Mucosa of descending colon (tissue), 3 donors: ENCODE data around the gene ODF2. TPM values are rescaled to one million over a fixed set of nuclear protein-coding genes. Genes with fewer than 3 reads are reported as not detected.

ENCODE experiments used
- ATAC-seq: fragments of 200-7000 bp; cut with Tn5 transposase; one replicate; pipeline ENCODE4 v1.9.1; 2020; ENCODE audit warnings: mild to moderate bottlenecking, moderate library complexity
- DNase-seq, 3 donors: peaks; one replicate each; pipeline ENCODE4 v3.0.0-alpha.2; 2020
- H3K36me3 ChIP-seq: fragments of 200-600 bp; one replicate; pipeline ENCODE4 v1.8.0; 2021; ENCODE audit warnings: low read depth, mild to moderate bottlenecking
- H3K4me1 ChIP-seq: fragments of 200-600 bp; one replicate; pipeline ENCODE4 v1.8.0; 2021; ENCODE audit warnings: low read depth, mild to moderate bottlenecking
- H3K4me3 ChIP-seq: fragments of 200-600 bp; one replicate; pipeline ENCODE4 v1.8.0; 2021; ENCODE audit warnings: mild to moderate bottlenecking
- H3K9me3 ChIP-seq: fragments of 200-600 bp; one replicate; pipeline ENCODE4 v1.8.0; 2021; ENCODE audit warnings: mild to moderate bottlenecking
- intact Hi-C, 2 donors: fragments of 100-400 bp; cut with DNase I in 1 of 2; cut with micrococcal nuclease in 1 of 2; formaldehyde crosslinking; loops; one replicate each; pipeline versions ENCODE4 v1.11.0 to v1.11.1; 2022; cut with DNase I, micrococcal nuclease
- total RNA-seq, 3 donors: library from RNA; stranded (reverse); fragmentation: NEBNext Ultra II Directional in 2 of 3; extraction: Animal tissue kit (Norgen Biotek cat#: 25700) in 2 of 3; gene quantifications; one replicate each; pipeline versions ENCODE4 v1.2.1 to v1.2.4, GENCODE V29; 2021 to 2023
- TF ChIP-seq, protein P1 (sequence below): fragments of 200-600 bp; IDR thresholded peaks from one replicate; pipeline ENCODE4 v1.8.0; 2022; ENCODE audit warnings: antibody characterized with exemption, mild to moderate bottlenecking
- donor health status: DM: no; HTN: no; CAD: no; lungs with moderate emphysema.
- donor health status: DM: no; HTN: no; CAD: no.
- donor health status: DM: no; HTN: yes; CAD: no.

ODF2 gene
- total RNA-seq, 3 donors from 2014 or later = 17.1 to 26.1 (median 19.4) TPM

DNA sequence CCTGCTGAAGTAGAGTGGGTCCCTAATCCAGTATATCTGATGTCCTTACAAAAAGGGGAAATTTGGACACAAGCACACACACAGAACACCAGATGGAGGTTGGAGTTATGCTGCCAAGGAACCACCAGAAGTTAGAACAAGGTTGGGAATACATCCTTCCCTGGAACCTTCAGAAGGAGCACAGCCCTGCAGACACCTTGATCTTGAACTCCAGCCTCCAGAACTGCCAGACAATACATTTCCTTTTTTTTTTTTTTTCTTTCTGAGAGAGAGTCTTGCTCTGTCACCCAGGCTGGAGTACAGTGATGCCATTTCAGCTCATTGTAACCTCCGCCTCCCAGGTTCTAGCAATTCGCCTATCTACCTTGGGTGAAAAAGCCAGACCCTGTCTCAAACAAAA, 7.1 kb upstream of the ODF2 start:
- no peak for DNase-seq
- no peak for ATAC-seq
- intact Hi-C loops = no loop called here
- TF ChIP-seq, protein P1, sequence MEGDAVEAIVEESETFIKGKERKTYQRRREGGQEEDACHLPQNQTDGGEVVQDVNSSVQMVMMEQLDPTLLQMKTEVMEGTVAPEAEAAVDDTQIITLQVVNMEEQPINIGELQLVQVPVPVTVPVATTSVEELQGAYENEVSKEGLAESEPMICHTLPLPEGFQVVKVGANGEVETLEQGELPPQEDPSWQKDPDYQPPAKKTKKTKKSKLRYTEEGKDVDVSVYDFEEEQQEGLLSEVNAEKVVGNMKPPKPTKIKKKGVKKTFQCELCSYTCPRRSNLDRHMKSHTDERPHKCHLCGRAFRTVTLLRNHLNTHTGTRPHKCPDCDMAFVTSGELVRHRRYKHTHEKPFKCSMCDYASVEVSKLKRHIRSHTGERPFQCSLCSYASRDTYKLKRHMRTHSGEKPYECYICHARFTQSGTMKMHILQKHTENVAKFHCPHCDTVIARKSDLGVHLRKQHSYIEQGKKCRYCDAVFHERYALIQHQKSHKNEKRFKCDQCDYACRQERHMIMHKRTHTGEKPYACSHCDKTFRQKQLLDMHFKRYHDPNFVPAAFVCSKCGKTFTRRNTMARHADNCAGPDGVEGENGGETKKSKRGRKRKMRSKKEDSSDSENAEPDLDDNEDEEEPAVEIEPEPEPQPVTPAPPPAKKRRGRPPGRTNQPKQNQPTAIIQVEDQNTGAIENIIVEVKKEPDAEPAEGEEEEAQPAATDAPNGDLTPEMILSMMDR = no peak
- H3K9me3 ChIP-seq = no peaks in the 10 kb centered on the region
- H3K4me3 ChIP-seq = no peak overlapping the region
- H3K4me1 ChIP-seq = no peaks in the 10 kb centered on the region
- H3K36me3 ChIP-seq = no peaks in the 10 kb centered on the region

DNA sequence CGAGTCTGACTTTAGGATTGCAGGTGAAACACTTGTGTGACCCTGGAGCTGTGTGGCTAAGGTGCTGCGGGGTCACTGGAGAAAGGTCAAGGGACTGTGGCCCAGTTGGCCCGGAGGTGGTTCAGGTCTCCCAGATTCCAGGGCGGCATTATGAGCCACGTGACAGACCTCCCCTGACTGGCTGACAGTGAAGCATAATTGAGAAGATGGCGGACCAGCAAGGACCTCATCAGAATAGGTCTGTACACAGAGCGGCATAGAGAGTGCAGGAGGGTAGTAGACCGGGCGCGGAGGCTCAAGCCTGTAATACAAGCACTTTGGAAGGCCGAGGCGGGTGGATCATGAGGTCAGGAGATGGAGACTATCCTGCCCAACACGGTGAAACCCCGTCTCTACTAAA, 815 bp upstream of the ODF2 start:
- Histone ChIP-seq H3K36me3 (no peaks in the 10 kb centered on the region), H3K4me1 (peaks cover 4% of the 10 kb centered on the region), H3K9me3 (no peaks in the 10 kb centered on the region), H3K4me3 (no peak overlapping the region)
- TF ChIP-seq, protein P1 = no peak
- no peak for ATAC-seq
- peak in 1 of 3 donors; percentile 8 for DNase-seq
- intact Hi-C loops = no loop called here

DNA sequence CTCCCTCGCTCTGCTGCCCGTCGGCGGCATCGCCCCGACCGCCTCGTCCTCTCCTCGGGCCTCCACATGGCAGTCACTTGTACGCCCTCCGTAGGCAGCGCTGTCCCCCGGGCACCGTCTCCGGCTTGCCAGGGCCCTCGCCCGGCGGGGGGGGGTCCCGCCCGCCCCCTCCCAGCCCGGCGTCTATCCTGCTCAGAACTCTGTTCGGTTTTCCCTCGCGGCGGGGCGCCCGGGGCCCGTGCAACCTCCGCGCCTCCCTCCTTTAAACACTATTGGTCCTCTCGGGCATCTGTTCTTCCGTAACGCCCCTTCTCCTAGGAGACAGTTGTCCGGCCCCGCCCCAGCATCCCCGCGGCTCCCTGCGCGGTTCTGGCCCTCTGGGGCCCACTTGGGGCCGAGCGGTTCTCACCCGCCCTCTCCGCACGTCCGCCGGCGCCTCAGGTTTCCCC, 831 bp downstream of the ODF2 start:
- intact Hi-C loops = no loop called here
- peaks cover 4% of the 10 kb centered on the region for H3K4me1 ChIP-seq
- H3K36me3 ChIP-seq = no peaks in the 10 kb centered on the region
- H3K9me3 ChIP-seq = no peaks in the 10 kb centered on the region
- H3K4me3 ChIP-seq = peak overlapping the region; percentile 90
- peak; percentile 74 to 77 (median 76) for DNase-seq
- ATAC-seq = peak; percentile 78
- TF ChIP-seq, protein P1 = no peak

DNA sequence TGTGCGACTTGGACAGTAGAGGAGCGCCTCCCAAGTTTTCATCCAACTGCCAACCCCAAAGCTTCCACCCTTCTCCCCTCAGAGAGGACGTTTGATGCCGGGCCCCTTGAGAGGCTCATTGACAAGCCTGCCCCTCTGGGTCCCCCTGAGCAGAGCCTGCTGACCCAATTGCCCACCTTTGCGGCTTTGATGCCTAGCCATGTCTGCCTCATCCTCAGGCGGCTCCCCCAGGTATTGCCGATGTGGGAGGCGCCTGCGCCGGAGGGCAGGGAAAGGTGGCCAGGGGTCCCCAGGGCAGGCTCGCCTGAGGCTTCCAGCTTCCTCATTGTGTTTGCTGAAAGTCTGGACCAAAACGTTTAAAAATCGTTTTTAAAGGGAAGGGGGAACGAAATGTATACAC, 1.4 kb downstream of the ODF2 start:
- intact Hi-C loops = no loop called here
- DNase-seq = peak in 1 of 3 donors; percentile 30
- H3K4me3 ChIP-seq = no peak overlapping the region
- peaks cover 4% of the 10 kb centered on the region for H3K4me1 ChIP-seq
- no peak for ATAC-seq
- TF ChIP-seq, protein P1 = no peak
- no peaks in the 10 kb centered on the region for H3K36me3 ChIP-seq
- H3K9me3 ChIP-seq = no peaks in the 10 kb centered on the region

DNA sequence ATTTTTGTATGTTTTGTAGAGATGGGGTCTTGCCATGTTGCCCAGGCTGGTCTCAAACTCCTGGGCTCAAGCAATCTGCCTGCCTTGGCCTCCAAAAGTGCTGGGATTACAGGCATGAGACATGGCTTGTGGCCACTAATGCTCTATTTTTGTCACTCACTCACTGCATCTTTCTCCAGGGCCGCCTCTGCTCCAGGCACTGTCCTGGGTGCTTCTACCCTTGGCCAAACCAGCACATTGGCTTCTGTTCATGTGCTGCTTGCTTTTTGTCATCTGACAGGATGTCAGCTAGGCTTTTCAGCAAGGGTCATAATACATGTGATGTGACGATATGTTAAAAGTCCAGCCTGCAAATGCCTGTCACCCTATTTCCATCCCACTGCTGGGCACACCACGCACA, 3.2 kb downstream of the ODF2 start:
- no peaks in the 10 kb centered on the region for H3K9me3 ChIP-seq
- DNase-seq (no peak), ATAC-seq (no peak)
- peaks cover 4% of the 10 kb centered on the region for H3K4me1 ChIP-seq
- intact Hi-C loops = no loop called here
- no peak overlapping the region for H3K4me3 ChIP-seq
- TF ChIP-seq, protein P1 = no peak
- H3K36me3 ChIP-seq = no peaks in the 10 kb centered on the region

DNA sequence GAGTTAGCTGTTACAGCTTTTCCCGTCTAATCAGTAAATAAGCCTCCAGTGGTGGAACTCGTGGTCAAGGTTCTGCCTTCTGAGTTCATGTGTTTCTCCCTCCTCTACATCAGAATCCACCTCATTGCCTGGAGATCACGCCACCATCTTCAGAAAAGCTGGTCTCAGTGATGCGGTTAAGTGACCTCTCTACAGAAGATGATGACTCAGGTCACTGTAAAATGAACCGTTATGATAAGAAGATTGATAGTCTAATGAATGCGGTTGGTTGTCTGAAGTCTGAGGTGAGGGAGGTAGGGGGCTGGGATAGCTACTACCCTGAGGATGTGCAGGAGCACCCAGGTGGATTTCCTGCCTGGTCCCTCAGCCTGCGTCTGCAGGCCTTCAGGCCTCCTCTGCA, 13.3 kb downstream of the ODF2 start:
- ATAC-seq (no peak), DNase-seq (no peak)
- Histone ChIP-seq H3K36me3 (peaks cover 3% of the 10 kb centered on the region), H3K4me3 (no peak overlapping the region), H3K9me3 (no peaks in the 10 kb centered on the region), H3K4me1 (no peaks in the 10 kb centered on the region)
- TF ChIP-seq, protein P1 = no peak
- intact Hi-C loops = no loop called here
